ENCODE measurements around the gene DDR2. TPM values are rescaled to one million over a fixed set of nuclear protein-coding genes. Genes with fewer than 3 reads are reported as not detected.

DDR2 gene
- total and polyA plus RNA-seq, 2 experiments from 2014 or later, result 94.7 to 196 TPM

GRCh38 chr1:162829268-162829667, 197.0 kb downstream of the DDR2 start:
- no peaks in the 10 kb centered on the region for H4K20me1 ChIP-seq (ENCODE audit: insufficient read depth)
- H3K27me3 ChIP-seq (replicated peaks; ENCODE audit: insufficient read depth), result no peaks in the 10 kb centered on the region
- H3K9ac ChIP-seq, result no peak overlapping the region
- H3K4me3 ChIP-seq, result no peak overlapping the region
- 44 to 70% methylated on average over 1 of the region's 1 CpG for WGBS, 2 experiments (ENCODE audit: low coverage in 1 of 2, low lambda C conversion rate in 2 of 2, missing lambda C conversion rate in 2 of 2)
- H2AFZ ChIP-seq, result no peak overlapping the region
- DNase-seq, result no peak
- H3K27ac ChIP-seq, result no peak overlapping the region
- no peak for TF ChIP-seq EZH2phosphoT487 (IDR thresholded peaks at IDR 0.05; ENCODE audit: insufficient read depth, low read depth)
- TF ChIP-seq EZH2 (IDR thresholded peaks at IDR 0.05; ENCODE audit: insufficient read depth, poor library complexity, severe bottlenecking), result no peak
- no peaks in the 10 kb centered on the region for H3K9me3 ChIP-seq (ENCODE audit: low read depth)
- no peaks in the 10 kb centered on the region for H3K79me2 ChIP-seq (ENCODE audit: insufficient read depth)
- H3F3A ChIP-seq (ENCODE audit: insufficient read depth), result 0 out of 2 replicates have a peak, but pooled peaks cover under 1% of the 10 kb centered on the region
- in situ Hi-C loops (cut with MboI), result no loop called here
- no peak overlapping the region for H3K4me2 ChIP-seq (ENCODE audit: unreplicated experiment)
- no peaks in the 10 kb centered on the region for H3K9me2 ChIP-seq (ENCODE audit: insufficient read depth)
- no peaks in the 10 kb centered on the region for H3K36me3 ChIP-seq (ENCODE audit: low read depth)
- H3K4me1 ChIP-seq (ENCODE audit: insufficient read depth), result no peaks in the 10 kb centered on the region

- no peak for TF ChIP-seq EZH2 (IDR thresholded peaks at IDR 0.05; ENCODE audit: insufficient read depth, poor library complexity, severe bottlenecking)
- no peak for TF ChIP-seq EZH2phosphoT487 (IDR thresholded peaks at IDR 0.05; ENCODE audit: insufficient read depth, low read depth)
- Histone ChIP-seq H3K9me2 (ENCODE audit: insufficient read depth) (no peaks in the 10 kb centered on the region), H3F3A (ENCODE audit: insufficient read depth) (no peaks in the 10 kb centered on the region), H3K79me2 (ENCODE audit: insufficient read depth) (no peaks in the 10 kb centered on the region), H3K9ac (no peak overlapping the region), H3K4me1 (ENCODE audit: insufficient read depth) (no peaks in the 10 kb centered on the region), H3K4me2 (ENCODE audit: unreplicated experiment) (no peak overlapping the region), H3K9me3 (ENCODE audit: low read depth) (no peaks in the 10 kb centered on the region), H3K4me3 (no peak overlapping the region), H2AFZ (no peak overlapping the region), H4K20me1 (ENCODE audit: insufficient read depth) (no peaks in the 10 kb centered on the region), H3K27me3 (replicated peaks; ENCODE audit: insufficient read depth) (no peaks in the 10 kb centered on the region), H3K36me3 (ENCODE audit: low read depth) (no peaks in the 10 kb centered on the region), H3K27ac (no peak overlapping the region)
- no peak for DNase-seq
- in situ Hi-C loops (cut with MboI), result no loop called here
- 87 to 89% methylated on average over 3 of the region's 3 CpGs for WGBS, 2 experiments (ENCODE audit: low coverage in 1 of 2, low lambda C conversion rate in 2 of 2, missing lambda C conversion rate in 2 of 2)
Observed at GRCh38 chr1:162832470-162832869, 200.2 kb downstream of the DDR2 start.

- in situ Hi-C loops (cut with MboI), result no loop called here
- Histone ChIP-seq H2AFZ (no peak overlapping the region), H3K9me3 (ENCODE audit: low read depth) (no peaks in the 10 kb centered on the region), H3K4me3 (no peak overlapping the region), H3K4me1 (ENCODE audit: insufficient read depth) (no peaks in the 10 kb centered on the region), H3K27me3 (replicated peaks; ENCODE audit: insufficient read depth) (no peaks in the 10 kb centered on the region), H3K9me2 (ENCODE audit: insufficient read depth) (no peaks in the 10 kb centered on the region), H3K36me3 (ENCODE audit: low read depth) (no peaks in the 10 kb centered on the region), H3K79me2 (ENCODE audit: insufficient read depth) (no peaks in the 10 kb centered on the region), H4K20me1 (ENCODE audit: insufficient read depth) (no peaks in the 10 kb centered on the region), H3K27ac (no peak overlapping the region), H3K9ac (no peak overlapping the region), H3K4me2 (ENCODE audit: unreplicated experiment) (no peak overlapping the region), H3F3A (ENCODE audit: insufficient read depth) (no peaks in the 10 kb centered on the region)
- TF ChIP-seq EZH2 (IDR thresholded peaks at IDR 0.05; ENCODE audit: insufficient read depth, poor library complexity, severe bottlenecking) (no peak), EZH2phosphoT487 (IDR thresholded peaks at IDR 0.05; ENCODE audit: insufficient read depth, low read depth) (no peak)
- no peak for DNase-seq
- 13 to 20% methylated on average over 3 of the region's 3 CpGs for WGBS, 2 experiments (ENCODE audit: low coverage in 1 of 2, low lambda C conversion rate in 2 of 2, missing lambda C conversion rate in 2 of 2)
Observed at GRCh38 chr1:162835157-162835899, 203.1 kb downstream of the DDR2 start.

Small RNA genes within 50 kb of the gene (small RNA-seq; reads per million reads assigned to genes)
- not detected for gene RN7SL861P (ENCODE audit: low read depth, low replicate concordance)

Other genes starting within 250 kb of the DDR2 start
- not detected in 2 replicates for gene SH2D1B, start 220.3 kb upstream of the DDR2 start, total RNA-seq (2014; rRNA removed; shearing (Covaris generic))
- gene SH2D1B, start 220.3 kb upstream of the DDR2 start, polyA plus RNA-seq (2016; fragmentation: Nextera tagmentation; extraction: Ambion mirVana), result 0.38 TPM in 1 of 2 replicates, not detected in the other
- gene UHMK1, start 134.6 kb upstream of the DDR2 start, total RNA-seq (2014; rRNA removed; shearing (Covaris generic)), result 60.6 and 60.8 TPM in 2 replicates
- 20.1 and 21.3 TPM in 2 replicates for gene UHMK1, start 134.6 kb upstream of the DDR2 start, polyA plus RNA-seq (2016; fragmentation: Nextera tagmentation; extraction: Ambion mirVana)
- 406 and 457 TPM in 2 replicates for gene UAP1, start 70.7 kb upstream of the DDR2 start, total RNA-seq (2014; rRNA removed; shearing (Covaris generic))
- gene UAP1, start 70.7 kb upstream of the DDR2 start, polyA plus RNA-seq (2016; fragmentation: Nextera tagmentation; extraction: Ambion mirVana), result 524 and 534 TPM in 2 replicates
- gene HSD17B7, start 158.2 kb downstream of the DDR2 start, total RNA-seq (2014; rRNA removed; shearing (Covaris generic)), result 5.5 and 7.7 TPM in 2 replicates
- gene HSD17B7, start 158.2 kb downstream of the DDR2 start, polyA plus RNA-seq (2016; fragmentation: Nextera tagmentation; extraction: Ambion mirVana), result 4.0 and 4.6 TPM in 2 replicates
- not detected in 2 replicates for gene CCDC190, start 228.7 kb downstream of the DDR2 start, total RNA-seq (2014; rRNA removed; shearing (Covaris generic))
- not detected in 2 replicates for gene CCDC190, start 228.7 kb downstream of the DDR2 start, polyA plus RNA-seq (2016; fragmentation: Nextera tagmentation; extraction: Ambion mirVana)